K562 (cell line): ENCODE results near the gene FCGR2B. TPM values are rescaled to one million over a fixed set of nuclear protein-coding genes. Genes with fewer than 3 reads are reported as not detected.

Experiments
- ARID3B ChIP-seq: fragments of 250-450 bp; sonication (Bioruptor Pico); IDR thresholded peaks from 2 replicates; pipeline ENCODE4 v1.4.0; 2020; ENCODE audit warnings: borderline replicate concordance
- BACH1 ChIP-seq: fragments of 200-800 bp; sonication (Bioruptor generic); IDR thresholded peaks from 2 replicates; pipeline ENCODE4 v1.6.1; 2016; ENCODE audit warnings: missing genetic modification characterization, missing compliant biosample characterization
- CC2D1A ChIP-seq: fragments of 450-650 bp; IDR thresholded peaks from 2 replicates; pipeline ENCODE4 v1.6.1; 2017; ENCODE audit warnings: mild to moderate bottlenecking
- MCM3 ChIP-seq: fragments of 450-650 bp; IDR thresholded peaks from 2 replicates; pipeline ENCODE4 v1.6.1; 2016
- NCOA1 ChIP-seq: fragments of 450-650 bp; IDR thresholded peaks from 2 replicates; pipeline ENCODE4 v1.6.1; 2016; ENCODE audit warnings: low read depth
- NR1H2 ChIP-seq: sonication (generic); formaldehyde crosslinking; IDR thresholded peaks from 2 replicates; pipeline ENCODE4 v1.4.0; 2020; ENCODE audit warnings: mild to moderate bottlenecking, missing genetic modification reagents
- PHTF2 ChIP-seq: fragments of 250-450 bp; sonication (Bioruptor Pico); IDR thresholded peaks from 2 replicates; pipeline ENCODE4 v1.5.0; 2021; ENCODE audit warnings: mild to moderate bottlenecking
- PKNOX1 ChIP-seq: fragments of 450-650 bp; IDR thresholded peaks from 2 replicates; pipeline ENCODE4 v1.6.1; 2016
- SAP30 ChIP-seq: fragments of 200-600 bp; sonication (generic); IDR thresholded peaks from 2 replicates; pipeline ENCODE4 v1.6.1; 2012; ENCODE audit warnings: borderline replicate concordance, low read depth, mild to moderate bottlenecking, moderate library complexity, low read length, control low read depth, inconsistent platforms; ENCODE audit not compliant: insufficient read depth, poor library complexity, severe bottlenecking
- SIN3A ChIP-seq, 2 experiments: fragments of 150-350 bp in 1 of 2; IDR thresholded peaks; 2 replicates each; pipeline ENCODE4 v1.6.1; 2011 to 2016; ENCODE audit warnings: borderline replicate concordance in 2 of 2, low read depth in 2 of 2, low read length in 2 of 2, mild to moderate bottlenecking in 2 of 2, moderate library complexity in 2 of 2; ENCODE audit not compliant: control insufficient read depth in 1 of 2
- SMAD4 ChIP-seq: fragments of 250-450 bp; sonication (Bioruptor Pico); conservative IDR thresholded peaks from 2 replicates; pipeline ENCODE4 v1.8.0; 2021; ENCODE audit warnings: inconsistent platforms, mild to moderate bottlenecking, moderate library complexity
- TCF3 ChIP-seq: sonication (generic); formaldehyde crosslinking; IDR thresholded peaks from 2 replicates; pipeline ENCODE4 v1.4.0; 2020; ENCODE audit warnings: mild to moderate bottlenecking, missing genetic modification reagents
- U2AF1 ChIP-seq: fragments of 200-400 bp; formaldehyde crosslinking; optimal IDR thresholded peaks from 2 replicates; pipeline ENCODE3; 2017; ENCODE audit warnings: mild to moderate bottlenecking, low read depth, low read length, moderate library complexity
- UBTF ChIP-seq, 2 experiments: IDR thresholded peaks; 2 replicates each; pipeline ENCODE4 v1.6.1; 2012; ENCODE audit warnings: improper control_type of control experiment in 2 of 2, low read depth in 2 of 2, low read length in 2 of 2, borderline replicate concordance in 1 of 2
- VEZF1 ChIP-seq: fragments of 200-800 bp; sonication (Bioruptor generic); IDR thresholded peaks from 2 replicates; pipeline ENCODE4 v1.6.1; 2017; ENCODE audit warnings: missing genetic modification characterization, missing compliant biosample characterization
- ZBTB49 ChIP-seq: sonication (generic); formaldehyde crosslinking; IDR thresholded peaks from 2 replicates; pipeline ENCODE4 v1.8.0; 2022; ENCODE audit warnings: missing genetic modification reagents, mild to moderate bottlenecking, borderline replicate concordance
- ZNF511 ChIP-seq: sonication (generic); formaldehyde crosslinking; IDR thresholded peaks from 2 replicates; pipeline ENCODE4 v1.8.0; 2022; ENCODE audit warnings: mild to moderate bottlenecking, missing genetic modification reagents
- ZSCAN32 ChIP-seq: fragments of 450-650 bp; formaldehyde crosslinking; IDR thresholded peaks from 2 replicates; pipeline ENCODE4 v1.4.0; 2020; ENCODE audit warnings: mild to moderate bottlenecking, moderate library complexity
- polyA plus RNA-seq, 8 experiments: library from polyadenylated mRNA; depleted of rRNA in 4 of 8; stranded (reverse) in 5 of 8; unstranded in 3 of 8; fragments of >200 nt; fragmentation: Nextera tagmentation in 2 of 8; fragmentation: Illumina TruSeq in 1 of 8; extraction: Ambion mirVana in 2 of 8; extraction: Trizol in 1 of 8; gene quantifications; 2 replicates each; pipeline versions ENCODE4 v1.2.1 to v1.2.3, GENCODE V29; 2011 to 2014; ENCODE audit warnings: inconsistent platforms in 1 of 8, missing spikeins in 1 of 8
- total RNA-seq, 7 experiments: library from RNA; depleted of rRNA in 6 of 7; stranded (reverse); fragments of >200 nt in 6 of 7; fragmentation: Illumina TruSeq in 2 of 7; extraction: Trizol in 2 of 7; gene quantifications; 2 replicates each; pipeline versions ENCODE4 v1.2.1 to v1.2.3, GENCODE V29; 2011 to 2021; ENCODE audit warnings: low replicate concordance in 1 of 7

Gene FCGR2B
- total and polyA plus RNA-seq, 9 of the 15 experiments (the other 6 are each of a cell fraction or from before 2014, with no cell fraction given) = 1.7 to 8.9 (median 3.9) TPM

GRCh38 chr1:161721738-161722343 lies 58.9 kb downstream of the FCGR2B start (continued):
- no peak for TF ChIP-seq ARID3B
- no peak for TF ChIP-seq NR1H2
- peak; percentile 74; the same call in 1 of the 2 replicates for TF ChIP-seq NCOA1
- TF ChIP-seq VEZF1 (CRISPR knock-in tag) = peak; percentile 61
- TF ChIP-seq ZNF511 (CRISPR knock-in tag) = no peak
- peak; percentile 77 for TF ChIP-seq PKNOX1
- no peak for TF ChIP-seq SAP30
- TF ChIP-seq MCM3 = no peak
- TF ChIP-seq U2AF1 = no peak
- no peak for TF ChIP-seq PHTF2 (CRISPR knock-in tag)
- no peak for TF ChIP-seq CC2D1A
- TF ChIP-seq ZSCAN32 (CRISPR knock-in tag) = no peak
- peak; percentile 55; the same call in 1 of the 2 replicates for TF ChIP-seq SMAD4 (CRISPR knock-in tag)
- TF ChIP-seq ZBTB49 (CRISPR knock-in tag) = no peak
- TF ChIP-seq UBTF (IDR thresholded peaks at IDR 0.05; ENCODE audit: borderline replicate concordance in 1 of 2, low read depth in 2 of 2, low read length in 2 of 2) = no peak
- TF ChIP-seq SIN3A (IDR thresholded peaks at IDR 0.05; ENCODE audit: borderline replicate concordance in 2 of 2, control insufficient read depth in 1 of 2, low read depth in 2 of 2, low read length in 2 of 2) = no peak
- TF ChIP-seq BACH1 = peak; percentile 43; the same call in 1 of the 2 replicates
- TF ChIP-seq TCF3 (CRISPR knock-in tag) = peak; percentile 57
